Measurements from ENCODE around the gene PPP4R3C.
"Not testable (repeated sequence)": the region's sequence is repeated elsewhere in the genome, so short reads cannot be mapped to it uniquely, and the experiment has no call there.

Gene PPP4R3C

DNA sequence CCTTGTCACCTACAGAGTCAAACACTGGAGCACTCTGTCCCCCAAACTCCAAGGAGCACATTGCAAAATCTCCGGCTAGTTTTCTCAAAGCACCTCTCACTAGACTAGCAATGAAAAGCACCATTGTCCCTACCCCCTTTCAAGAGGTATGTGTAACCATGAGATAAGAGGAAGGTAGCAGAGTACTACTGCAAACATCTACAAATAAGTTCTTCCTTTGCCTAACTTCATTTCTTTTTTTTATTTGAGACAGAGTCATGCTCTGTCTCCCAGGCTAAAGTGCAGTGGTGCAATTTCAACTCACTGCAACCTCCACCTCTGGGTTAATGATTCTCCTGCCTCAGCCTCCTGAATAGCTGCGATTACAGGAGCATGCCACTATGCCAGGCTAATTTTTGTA lies 17.7 kb downstream of the PPP4R3C start:
- Histone ChIP-seq H3K4me1 (ENCODE audit: insufficient read depth, insufficient read length) (no peaks in the 10 kb centered on the region), H3K27me3 (ENCODE audit: insufficient read depth, insufficient read length) (no peaks in the 10 kb centered on the region), H3K4me3 (ENCODE audit: insufficient read length, low read depth) (no peak overlapping the region), H3K9ac (ENCODE audit: insufficient read length, low read depth) (no peak overlapping the region), H3K36me3 (ENCODE audit: insufficient read depth, insufficient read length, low read length) (no peaks in the 10 kb centered on the region), H3K9me3 (ENCODE audit: insufficient read depth, low read length) (no peaks in the 10 kb centered on the region; the same call in 1 of the 2 replicates)
- TF ChIP-seq YY1 (IDR thresholded peaks at IDR 0.05; ENCODE audit: insufficient read depth, insufficient read length) (no peak), SUZ12 (IDR thresholded peaks at IDR 0.05; ENCODE audit: extremely low read depth, insufficient read depth, insufficient read length) (no peak), ZNF274 (IDR thresholded peaks at IDR 0.05; ENCODE audit: low read depth, low read length) (no peak)
- DNase-seq (ENCODE audit: low read depth, low spot score), result no peak

DNA sequence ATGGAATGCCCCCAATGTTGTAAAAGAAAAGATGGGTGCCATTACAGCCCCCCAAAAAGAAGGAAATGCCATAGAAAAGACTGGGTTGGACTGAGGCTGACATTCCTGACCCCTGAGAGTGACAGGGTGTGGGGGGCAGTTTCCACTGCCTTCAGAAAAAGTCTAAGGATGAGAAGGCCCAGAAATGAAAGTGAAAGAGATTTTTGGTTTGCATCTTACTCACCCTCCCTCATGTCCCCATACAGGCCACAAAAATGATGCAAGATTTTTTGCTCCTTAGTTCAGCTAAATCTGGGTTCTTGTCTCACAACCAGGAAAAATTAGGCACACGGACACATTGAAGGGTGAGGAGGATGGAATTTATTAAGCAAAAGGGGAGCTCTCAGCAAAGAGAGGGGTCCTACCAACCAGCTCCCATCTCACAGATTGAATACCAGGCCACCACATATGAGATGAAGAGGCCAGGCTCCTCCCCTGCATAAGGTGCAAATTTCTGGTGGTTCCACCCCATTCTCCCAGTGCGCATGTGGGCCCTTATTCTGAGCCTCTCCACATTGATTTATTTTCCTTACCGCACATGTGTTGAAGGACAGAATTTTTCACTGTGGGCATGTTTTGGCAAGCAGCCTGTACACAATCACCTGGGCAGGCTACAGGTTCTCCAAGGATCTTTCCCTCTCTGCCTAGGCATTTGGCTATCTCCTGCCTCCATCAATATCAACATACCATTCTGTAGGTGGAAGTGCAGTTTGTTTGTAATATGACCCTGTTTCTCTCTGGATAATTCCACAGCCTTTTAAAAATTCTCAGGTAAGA lies 18.8 kb downstream of the PPP4R3C start:
- TF ChIP-seq SUZ12 (IDR thresholded peaks at IDR 0.05; ENCODE audit: extremely low read depth, insufficient read depth, insufficient read length), result no peak
- TF ChIP-seq YY1 (IDR thresholded peaks at IDR 0.05; ENCODE audit: insufficient read depth, insufficient read length), result no peak
- TF ChIP-seq ZNF274 (IDR thresholded peaks at IDR 0.05; ENCODE audit: low read depth, low read length), result no peak
- DNase-seq (ENCODE audit: low read depth, low spot score), result no peak
- no peak overlapping the region for H3K9ac ChIP-seq (ENCODE audit: insufficient read length, low read depth)
- H3K4me1 ChIP-seq (ENCODE audit: insufficient read depth, insufficient read length), result no peaks in the 10 kb centered on the region
- no peak overlapping the region for H3K4me3 ChIP-seq (ENCODE audit: insufficient read length, low read depth)
- no peaks in the 10 kb centered on the region; the same call in 1 of the 2 replicates for H3K9me3 ChIP-seq (ENCODE audit: insufficient read depth, low read length)
- no peaks in the 10 kb centered on the region for H3K27me3 ChIP-seq (ENCODE audit: insufficient read depth, insufficient read length)
- no peaks in the 10 kb centered on the region for H3K36me3 ChIP-seq (ENCODE audit: insufficient read depth, insufficient read length, low read length)

DNA sequence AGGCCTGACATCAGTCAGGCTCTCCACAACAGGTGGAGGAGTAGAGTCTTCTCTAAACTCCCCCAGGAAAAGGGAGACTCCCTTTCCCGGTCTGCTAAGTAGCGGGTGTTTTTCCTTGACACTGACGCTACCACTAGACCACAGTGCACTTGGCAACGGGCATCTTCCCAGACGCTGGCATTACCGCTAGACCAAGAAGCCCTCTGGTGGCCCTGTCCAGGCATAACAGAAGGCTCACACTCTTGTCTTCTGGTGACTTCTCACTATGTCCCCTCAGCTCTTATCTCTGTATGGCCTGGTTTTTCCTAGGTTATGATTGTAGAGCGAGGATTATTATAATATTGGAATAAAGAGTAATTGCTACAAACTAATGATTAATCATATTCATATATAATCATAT lies 20.7 kb downstream of the PPP4R3C start:
- not testable (repeated sequence) for H3K9ac ChIP-seq (ENCODE audit: insufficient read length, low read depth); H3K27me3 ChIP-seq (ENCODE audit: insufficient read depth, insufficient read length); DNase-seq (ENCODE audit: low read depth, low spot score)

DNA sequence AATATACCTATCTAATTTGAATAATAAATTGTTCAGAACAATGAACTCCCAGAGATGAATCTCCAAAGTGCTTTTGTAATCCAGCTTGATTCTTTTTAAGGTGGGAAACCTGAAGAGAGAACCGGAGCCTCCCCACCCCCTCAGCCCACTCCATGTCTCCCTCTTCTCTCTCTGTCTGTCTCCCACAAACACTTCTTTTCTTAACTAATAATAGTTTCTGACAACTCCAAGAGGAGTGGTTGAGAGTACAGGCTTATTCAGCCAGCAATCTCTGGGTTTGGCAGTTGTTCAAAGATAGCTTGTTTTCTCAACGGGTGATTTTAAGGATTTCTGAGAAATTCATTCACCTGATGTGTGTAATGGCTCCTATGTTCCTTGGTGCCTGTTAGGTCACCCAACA lies 23.4 kb downstream of the PPP4R3C start:
- no peak for DNase-seq (ENCODE audit: low read depth, low spot score)
- Histone ChIP-seq H3K4me3 (ENCODE audit: insufficient read length, low read depth) (no peak overlapping the region), H3K4me1 (ENCODE audit: insufficient read depth, insufficient read length) (no peaks in the 10 kb centered on the region), H3K9ac (ENCODE audit: insufficient read length, low read depth) (no peak overlapping the region), H3K27me3 (ENCODE audit: insufficient read depth, insufficient read length) (no peaks in the 10 kb centered on the region), H3K36me3 (ENCODE audit: insufficient read depth, insufficient read length, low read length) (no peaks in the 10 kb centered on the region), H3K9me3 (ENCODE audit: insufficient read depth, low read length) (no peaks in the 10 kb centered on the region; the same call in 1 of the 2 replicates)
- TF ChIP-seq ZNF274 (IDR thresholded peaks at IDR 0.05; ENCODE audit: low read depth, low read length), result no peak
- TF ChIP-seq SUZ12 (IDR thresholded peaks at IDR 0.05; ENCODE audit: extremely low read depth, insufficient read depth, insufficient read length), result no peak
- no peak for TF ChIP-seq YY1 (IDR thresholded peaks at IDR 0.05; ENCODE audit: insufficient read depth, insufficient read length)

More for the DNA sequence above, 20.7 kb downstream of the PPP4R3C start:
- not testable (repeated sequence) for H3K36me3 ChIP-seq (ENCODE audit: insufficient read depth, insufficient read length, low read length); H3K9me3 ChIP-seq (ENCODE audit: insufficient read depth, low read length); H3K4me3 ChIP-seq (ENCODE audit: insufficient read length, low read depth); H3K4me1 ChIP-seq (ENCODE audit: insufficient read depth, insufficient read length)

DNA sequence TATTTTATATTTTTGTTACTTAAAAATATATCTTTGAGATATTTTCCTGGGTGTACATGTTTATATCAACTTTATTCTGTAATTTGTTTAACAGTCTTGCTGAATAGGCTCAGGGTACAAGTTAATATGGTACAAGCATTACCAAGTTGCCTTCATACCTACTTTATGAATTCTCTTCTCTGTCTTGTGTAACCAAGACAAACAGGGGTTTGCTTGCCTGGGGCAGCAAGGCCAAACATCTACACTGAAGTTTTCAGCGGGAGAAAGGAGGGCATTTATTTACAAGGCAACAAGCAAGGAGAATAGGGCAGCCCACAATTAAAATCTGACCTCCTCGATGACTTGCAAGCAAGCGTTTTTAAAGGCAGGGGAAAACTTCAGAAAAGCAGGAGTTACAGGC lies 24.2 kb downstream of the PPP4R3C start:
- Histone ChIP-seq H3K27me3 (ENCODE audit: insufficient read depth, insufficient read length) (no peaks in the 10 kb centered on the region), H3K9ac (ENCODE audit: insufficient read length, low read depth) (no peak overlapping the region), H3K4me3 (ENCODE audit: insufficient read length, low read depth) (no peak overlapping the region), H3K36me3 (ENCODE audit: insufficient read depth, insufficient read length, low read length) (no peaks in the 10 kb centered on the region), H3K4me1 (ENCODE audit: insufficient read depth, insufficient read length) (no peaks in the 10 kb centered on the region), H3K9me3 (ENCODE audit: insufficient read depth, low read length) (no peaks in the 10 kb centered on the region)
- no peak for DNase-seq (ENCODE audit: low read depth, low spot score)
- TF ChIP-seq YY1 (IDR thresholded peaks at IDR 0.05; ENCODE audit: insufficient read depth, insufficient read length) (no peak), ZNF274 (IDR thresholded peaks at IDR 0.05; ENCODE audit: low read depth, low read length) (no peak)

DNA sequence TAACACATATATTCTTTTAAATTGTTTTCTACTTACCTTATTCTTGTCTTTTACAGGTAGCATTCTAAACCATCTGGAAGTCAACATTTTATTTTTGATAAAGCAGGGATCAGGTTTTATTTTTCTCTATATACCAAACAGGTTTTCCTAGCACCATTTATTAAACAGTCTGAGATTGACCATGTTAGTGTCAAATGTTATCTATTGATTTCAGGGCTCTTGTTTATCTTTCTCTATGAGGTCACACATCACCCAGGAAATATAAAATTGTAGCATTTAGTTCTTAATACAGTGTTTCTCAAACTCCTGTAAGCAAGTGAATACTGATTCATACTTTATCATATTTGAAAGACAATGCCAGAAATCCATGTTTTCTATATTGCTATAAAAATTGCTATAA lies 28.1 kb downstream of the PPP4R3C start:
- TF ChIP-seq SUZ12 (IDR thresholded peaks at IDR 0.05; ENCODE audit: extremely low read depth, insufficient read depth, insufficient read length), result no peak
- no peak for TF ChIP-seq ZNF274 (IDR thresholded peaks at IDR 0.05; ENCODE audit: low read depth, low read length)
- no peak for TF ChIP-seq YY1 (IDR thresholded peaks at IDR 0.05; ENCODE audit: insufficient read depth, insufficient read length)
- Histone ChIP-seq H3K4me1 (ENCODE audit: insufficient read depth, insufficient read length) (no peaks in the 10 kb centered on the region), H3K9me3 (ENCODE audit: insufficient read depth, low read length) (no peaks in the 10 kb centered on the region), H3K9ac (ENCODE audit: insufficient read length, low read depth) (no peak overlapping the region), H3K4me3 (ENCODE audit: insufficient read length, low read depth) (no peak overlapping the region), H3K36me3 (ENCODE audit: insufficient read depth, insufficient read length, low read length) (no peaks in the 10 kb centered on the region), H3K27me3 (ENCODE audit: insufficient read depth, insufficient read length) (no peaks in the 10 kb centered on the region)
- DNase-seq (ENCODE audit: low read depth, low spot score), result no peak

Measured in NT2/D1 (cell line).